GM19397 (cell line): ENCODE measurements around the gene SEC22C.

Experiments used
- ATAC-seq: cut with Tn5 transposase; IDR thresholded peaks from one replicate; pipeline ENCODE4 v1.9.1; 2021; ENCODE audit warnings: mild to moderate bottlenecking, moderate library complexity; ENCODE audit not compliant: unreplicated experiment

Gene SEC22C

GRCh38 chr3:42539871-42540714, 41.7 kb downstream of the SEC22C start:
- ATAC-seq = no peak

- ATAC-seq = no peak
Observed at GRCh38 chr3:42537350-42537749, 44.4 kb downstream of the SEC22C start.

- ATAC-seq = no peak
Observed at GRCh38 chr3:42535981-42536784, 45.6 kb downstream of the SEC22C start.

- no peak for ATAC-seq
Observed at GRCh38 chr3:42533161-42533897, 48.4 kb downstream of the SEC22C start.

- no peak for ATAC-seq
Observed at GRCh38 chr3:42532229-42532628, 49.5 kb downstream of the SEC22C start.

GRCh38 chr3:42531470-42531869, 50.3 kb downstream of the SEC22C start:
- ATAC-seq = no peak

GRCh38 chr3:42530073-42530472, 51.7 kb downstream of the SEC22C start:
- no peak for ATAC-seq

- no peak for ATAC-seq
Observed at GRCh38 chr3:42529468-42529867, 52.3 kb downstream of the SEC22C start.

GRCh38 chr3:42527368-42527917, 54.3 kb downstream of the SEC22C start:
- ATAC-seq = no peak

GRCh38 chr3:42526616-42527367, 55.0 kb downstream of the SEC22C start:
- ATAC-seq = no peak

GRCh38 chr3:42525736-42526345, 55.9 kb downstream of the SEC22C start:
- no peak for ATAC-seq

- ATAC-seq = no peak
Observed at GRCh38 chr3:42525212-42525611, 56.6 kb downstream of the SEC22C start.

- ATAC-seq = no peak
Observed at GRCh38 chr3:42524751-42525150, 57.0 kb downstream of the SEC22C start.

- ATAC-seq = no peak
Observed at GRCh38 chr3:42520906-42521305, 60.9 kb downstream of the SEC22C start.

- no peak for ATAC-seq
Observed at GRCh38 chr3:42520336-42520735, 61.4 kb downstream of the SEC22C start.

GRCh38 chr3:42519568-42519962, 62.2 kb downstream of the SEC22C start:
- ATAC-seq = no peak

- no peak for ATAC-seq
Observed at GRCh38 chr3:42518800-42519567, 62.8 kb downstream of the SEC22C start.

GRCh38 chr3:42517117-42517516, 64.7 kb downstream of the SEC22C start:
- ATAC-seq = no peak

GRCh38 chr3:42516443-42516842, 65.3 kb downstream of the SEC22C start:
- ATAC-seq = no peak
